HepG2 (cell line): Measurements from ENCODE around the gene ZNF593OS. TPM values are rescaled to one million over a fixed set of nuclear protein-coding genes. Genes with fewer than 3 reads are reported as not detected.

Experiments
- ATAC-seq: fragments of 200-7000 bp; cut with Tn5 transposase; 3 replicates; pipeline ENCODE4 v1.9.1; 2020; ENCODE audit warnings: mild to moderate bottlenecking, moderate library complexity
- BruUV-seq: library from RNA; stranded (reverse); fragments of 400-500 nt; replicated peaks from 2 replicates; lab custom pipeline; 2021; lab: Mats Ljungman, UMichigan
- CTCF ChIA-PET: fragments of 300-600 bp; formaldehyde crosslinking; extraction: SDS; loops from one replicate; lab custom pipeline; 2021; ENCODE audit warnings: low total read pairs, inconsistent platforms, low intra/inter-chr PET ratio; lab: Yijun Ruan, JAX
- POLR2A ChIA-PET: fragments of 350-600 bp; sonication (Branson Sonifier 250); formaldehyde crosslinking; loops from one replicate; lab custom pipeline; 2020; ENCODE audit warnings: antibody characterized with exemption, inconsistent platforms; lab: Yijun Ruan, JAX
- DNase-seq: peaks from one replicate; pipeline ENCODE4 v3.0.0-alpha.2; 2015; ENCODE audit warnings: low spot score
- FAIRE-seq: peaks from 3 replicates; lab custom pipeline; 2011; peaks lifted over from hg19 to GRCh38; lab: Jason Lieb, UNC
- H2AFZ ChIP-seq: one replicate; pipeline ENCODE4 v1.6.1; 2011; ENCODE audit warnings: low read length, inconsistent platforms
- H3K27ac ChIP-seq: fragments of 300-600 bp; 3 replicates; pipeline ENCODE4 v1.8.0; 2011; ENCODE audit warnings: mixed run types, mild to moderate bottlenecking, mixed read lengths, low read length, inconsistent platforms; ENCODE audit not compliant: insufficient read depth; ENCODE audit errors: extremely low read length
- H3K27me3 ChIP-seq, 2 experiments: fragments of 200-600 bp in 1 of 2; 2 replicates in 1 of 2; 3 replicates in 1 of 2; pipeline versions ENCODE4 v1.6.0 to v1.8.0; 2011; ENCODE audit warnings: low read length in 2 of 2, mild to moderate bottlenecking in 2 of 2, moderate library complexity in 2 of 2, inconsistent platforms in 1 of 2; ENCODE audit not compliant: insufficient read depth in 2 of 2, control insufficient read depth in 1 of 2
- H3K36me3 ChIP-seq, 2 experiments: fragments of 200-600 bp in 1 of 2; replicated peaks in 1 of 2; 2 replicates in 1 of 2; 3 replicates in 1 of 2; pipeline versions ENCODE4 v1.5.1 to v1.8.0; 2011; ENCODE audit warnings: low read length in 2 of 2, inconsistent platforms in 1 of 2; ENCODE audit not compliant: insufficient read depth in 2 of 2, control insufficient read depth in 1 of 2
- H3K4me1 ChIP-seq: 2 replicates; pipeline ENCODE4 v1.5.1; 2012; ENCODE audit warnings: low read length, inconsistent platforms; ENCODE audit not compliant: insufficient read depth
- H3K4me2 ChIP-seq: 2 replicates; pipeline ENCODE4 v1.6.0; 2011; ENCODE audit warnings: low read depth, low read length, inconsistent platforms
- H3K4me3 ChIP-seq, 3 experiments: fragments of 200-600 bp in 1 of 3; sonication (generic), shearing (Covaris generic) in 1 of 3; replicated peaks in 1 of 3; 2 replicates each; pipeline ENCODE4 v1.5.1; 2011 to 2016; ENCODE audit warnings: low read length in 3 of 3, inconsistent platforms in 2 of 3, low read depth in 2 of 3, mild to moderate bottlenecking in 2 of 3, control low read depth in 1 of 3, mixed read lengths in 1 of 3; ENCODE audit not compliant: insufficient read depth in 1 of 3
- H3K79me2 ChIP-seq: one replicate; pipeline ENCODE4 v1.6.1; 2011; ENCODE audit warnings: low read length, inconsistent platforms; ENCODE audit not compliant: insufficient read depth
- H3K9ac ChIP-seq: 2 replicates; pipeline ENCODE4 v1.6.0; 2011; ENCODE audit warnings: mild to moderate bottlenecking, low read depth, low read length, inconsistent platforms; ENCODE audit not compliant: insufficient read depth
- H3K9me3 ChIP-seq: 2 replicates; pipeline ENCODE4 v1.5.1; 2012; ENCODE audit warnings: mild to moderate bottlenecking, low read length
- H4K20me1 ChIP-seq: 2 replicates; pipeline ENCODE4 v1.6.0; 2011; ENCODE audit warnings: inconsistent platforms, mild to moderate bottlenecking, low read length, moderate library complexity; ENCODE audit not compliant: insufficient read depth
- CERS6 ChIP-seq: sonication (generic); formaldehyde crosslinking; IDR thresholded peaks from 2 replicates; pipeline ENCODE4 v1.5.0; 2020; ENCODE audit warnings: missing genetic modification reagents
- DDIT3 ChIP-seq: sonication (generic); formaldehyde crosslinking; IDR thresholded peaks from 2 replicates; pipeline ENCODE4 v1.4.0; 2020; ENCODE audit warnings: mild to moderate bottlenecking, missing genetic modification reagents
- GABPA ChIP-seq, 2 experiments: IDR thresholded peaks; 2 replicates each; pipeline ENCODE4 v1.6.1; 2011 to 2016; ENCODE audit warnings: low read depth in 2 of 2, low read length in 1 of 2, missing biosample characterization in 1 of 2, missing genetic modification characterization in 1 of 2
- GATAD2A ChIP-seq: IDR thresholded peaks from 2 replicates; pipeline ENCODE4 v1.6.1; 2016
- HDAC1 ChIP-seq: sonication (generic); formaldehyde crosslinking; IDR thresholded peaks from 2 replicates; pipeline ENCODE4 v1.5.1; 2020; ENCODE audit warnings: mild to moderate bottlenecking, missing genetic modification reagents
- MIXL1 ChIP-seq: IDR thresholded peaks from 2 replicates; pipeline ENCODE4 v1.6.1; 2016
- NFKB2 ChIP-seq: sonication (generic); formaldehyde crosslinking; IDR thresholded peaks from 2 replicates; pipeline ENCODE4 v1.4.0; 2020; ENCODE audit warnings: missing genetic modification reagents, borderline replicate concordance
- RFX1 ChIP-seq: fragments of 450-650 bp; IDR thresholded peaks from 2 replicates; pipeline ENCODE4 v1.6.1; 2017
- SRSF4 ChIP-seq: fragments of 200-400 bp; formaldehyde crosslinking; IDR thresholded peaks from one replicate; pipeline ENCODE4 v1.6.1; 2018; ENCODE audit warnings: mild to moderate bottlenecking, low read depth, low read length, moderate library complexity; ENCODE audit not compliant: poor library complexity, severe bottlenecking
- ZKSCAN8 ChIP-seq: IDR thresholded peaks from 2 replicates; pipeline ENCODE4 v1.6.1; 2016; ENCODE audit warnings: borderline replicate concordance, missing genetic modification reagents, missing compliant biosample characterization
- ZNF225 ChIP-seq: sonication (generic); formaldehyde crosslinking; IDR thresholded peaks from 2 replicates; pipeline ENCODE4 v1.4.0; 2020; ENCODE audit warnings: mild to moderate bottlenecking, missing genetic modification reagents
- ZNF468 ChIP-seq: sonication (generic); formaldehyde crosslinking; IDR thresholded peaks from 2 replicates; pipeline ENCODE4 v1.8.0; 2022; ENCODE audit warnings: mild to moderate bottlenecking, moderate library complexity, missing genetic modification reagents
- ZNF562 ChIP-seq: sonication (generic); formaldehyde crosslinking; IDR thresholded peaks from 2 replicates; pipeline ENCODE4 v1.8.0; 2022; ENCODE audit warnings: missing genetic modification reagents, borderline replicate concordance
- ZNF761 ChIP-seq: sonication (generic); formaldehyde crosslinking; conservative IDR thresholded peaks from 2 replicates; pipeline ENCODE4 v1.4.0; 2020; ENCODE audit warnings: mild to moderate bottlenecking, missing genetic modification reagents
- ZNF850 ChIP-seq: sonication (generic); formaldehyde crosslinking; conservative IDR thresholded peaks from 2 replicates; pipeline ENCODE4 v1.9.0; 2021; ENCODE audit warnings: mild to moderate bottlenecking, missing genetic modification reagents
- WGBS: methylation state at CpG from one replicate; pipeline ENCODE4 v1.1.6; 2017; ENCODE audit warnings: low lambda C conversion rate; 5-methylcytosine and 5-hydroxymethylcytosine counted together
- in situ Hi-C: cut with HindIII; loops from 2 replicates; pipeline ENCODE4 v1.10.0; 2017; ENCODE audit warnings: low pct_unique_long_range_greater_than_20kb; ENCODE audit not compliant: extremely low pct_ligation_motif_present
- intact Hi-C: fragments of 100-400 bp; cut with micrococcal nuclease; formaldehyde crosslinking; loops from one replicate; pipeline ENCODE4 v1.10.0; 2022; ENCODE audit not compliant: unreplicated experiment
- polyA plus RNA-seq, 8 experiments: library from polyadenylated mRNA; depleted of rRNA in 3 of 8; stranded (reverse) in 7 of 8; unstranded in 1 of 8; fragments of >200 nt; fragmentation: Illumina TruSeq in 4 of 8; extraction: Trizol in 4 of 8; gene quantifications; 2 replicates each; pipeline versions ENCODE4 v1.2.1 to v1.2.3, GENCODE V29; 2011 to 2016; ENCODE audit warnings: low read depth in 4 of 8, missing spikeins in 1 of 8, mixed read lengths in 1 of 8; ENCODE audit not compliant: insufficient read depth in 1 of 8
- total RNA-seq, 5 experiments: library from RNA; depleted of rRNA; stranded (reverse); fragments of >200 nt; fragmentation: Illumina TruSeq; extraction: Trizol; gene quantifications; 2 replicates each; pipeline ENCODE4 v1.2.3, GENCODE V29; 2016; ENCODE audit warnings: low read depth in 1 of 5

Gene ZNF593OS
- total and polyA plus RNA-seq, 2 of the 13 experiments (the other 11 are each of a cell fraction or from before 2014, with no cell fraction given), result not detected

DNA sequence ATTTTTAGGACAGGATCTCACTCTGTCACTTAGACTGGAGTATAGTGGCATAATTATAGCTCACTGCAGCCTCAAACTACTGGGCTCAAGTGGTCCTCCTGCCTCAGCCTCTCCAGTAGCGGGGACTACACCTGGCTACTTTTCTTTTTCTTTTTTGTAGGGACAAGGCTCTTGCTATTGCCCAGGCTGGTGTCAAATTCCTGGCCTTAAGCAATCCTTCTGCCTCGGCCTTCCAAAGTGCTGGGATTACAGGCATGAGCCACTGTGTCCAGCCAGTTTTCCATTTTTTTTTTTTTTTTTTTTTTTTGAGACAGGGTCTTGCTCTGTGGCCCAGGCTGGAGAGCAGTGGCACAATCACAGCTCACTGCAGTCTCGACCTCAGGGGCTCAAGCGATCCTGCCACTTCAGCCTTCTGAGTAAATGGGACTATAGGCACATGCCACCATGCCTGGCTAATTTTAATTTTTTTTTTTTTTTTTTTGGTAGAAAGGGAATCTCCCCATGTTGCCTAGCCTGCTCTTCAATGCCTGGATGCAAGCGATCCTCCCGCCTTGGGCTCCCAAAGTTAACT lies 41.8 kb upstream of the ZNF593OS start:
- in situ Hi-C loops, result no loop called here
- Histone ChIP-seq H3K27me3 (peaks cover 0 to 6% of the 10 kb centered on the region in 2 experiments; a peak in 2 of 5 replicates), H3K27ac (no peak overlapping the region), H3K4me3 (no peak overlapping the region), H3K4me1 (no peaks in the 10 kb centered on the region), H2AFZ (no peak overlapping the region), H3K9me3 (no peaks in the 10 kb centered on the region), H3K4me2 (no peak overlapping the region), H3K79me2 (no peaks in the 10 kb centered on the region), H3K9ac (no peak overlapping the region), H3K36me3 (no peaks in the 10 kb centered on the region), H4K20me1 (no peaks in the 10 kb centered on the region)
- intact Hi-C loops, result no loop called here
- BruUV-seq, result no TSS peak
- CTCF ChIA-PET, result no interaction called here
- no peak for ATAC-seq
- TF ChIP-seq DDIT3 (CRISPR knock-in tag), result no peak
- TF ChIP-seq ZKSCAN8 (CRISPR knock-in tag), result no peak
- TF ChIP-seq ZNF761 (CRISPR knock-in tag), result no peak
- TF ChIP-seq HDAC1 (CRISPR knock-in tag), result no peak
- no peak for TF ChIP-seq NFKB2
- no peak for TF ChIP-seq ZNF468
- no peak for TF ChIP-seq GATAD2A (CRISPR knock-in tag)
- TF ChIP-seq RFX1, result no peak
- no peak for TF ChIP-seq ZNF225 (CRISPR knock-in tag)
- TF ChIP-seq CERS6 (CRISPR knock-in tag), result no peak
- no peak for TF ChIP-seq ZNF562 (CRISPR knock-in tag)
- no peak for TF ChIP-seq MIXL1 (CRISPR knock-in tag)
- no peak for TF ChIP-seq SRSF4
- no peak for TF ChIP-seq GABPA (IDR thresholded peaks at IDR 0.05; ENCODE audit: low read depth, low read length)
- no peak for TF ChIP-seq GABPA (CRISPR knock-in tag; IDR thresholded peaks at IDR 0.05; ENCODE audit: low read depth)
- no peak for TF ChIP-seq ZNF850 (CRISPR knock-in tag)
- 32% methylated on average over 6 of the region's 6 CpGs for WGBS
- POLR2A ChIA-PET, result interaction anchor here (0.7 kb wide), 1 partner anchor 43 kb away, joined by 3 read pairs; no protein-coding TSS in a partner anchor
- DNase-seq, result no peak
- no peak for FAIRE-seq
